Glutamatergic neuron (in vitro differentiated cells): ENCODE measurements around the gene GPR108. TPM values are rescaled to one million over a fixed set of nuclear protein-coding genes. Genes with fewer than 3 reads are reported as not detected.
A peak's percentile ranks its signal among the peaks of the same experiment; 100 is the strongest.
"Not testable (repeated sequence)": the region's sequence is repeated elsewhere in the genome, so short reads cannot be mapped to it uniquely, and the experiment has no call there.

Experiments used
- DNase-seq: peaks from one replicate; pipeline ENCODE4 v3.0.0; 2022
- H3K27ac Mint-ChIP-seq: one replicate; pipeline ENCODE4 v1.8.0; 2020; ENCODE audit warnings: mild to moderate bottlenecking, mixed read lengths, inconsistent platforms; ENCODE audit not compliant: unreplicated experiment
- H3K27me3 Mint-ChIP-seq: one replicate; pipeline ENCODE4 v1.8.0; 2020; ENCODE audit warnings: mild to moderate bottlenecking, moderate library complexity, mixed read lengths, inconsistent platforms; ENCODE audit not compliant: unreplicated experiment
- H3K36me3 Mint-ChIP-seq: one replicate; pipeline ENCODE4 v1.8.0; 2020; ENCODE audit warnings: mild to moderate bottlenecking, mixed read lengths, inconsistent platforms; ENCODE audit not compliant: unreplicated experiment
- H3K4me1 Mint-ChIP-seq: one replicate; pipeline ENCODE4 v1.8.0; 2020; ENCODE audit warnings: mild to moderate bottlenecking, low read depth, mixed read lengths, inconsistent platforms; ENCODE audit not compliant: unreplicated experiment
- H3K4me3 Mint-ChIP-seq: one replicate; pipeline ENCODE4 v1.8.0; 2020; ENCODE audit warnings: mild to moderate bottlenecking, mixed read lengths, inconsistent platforms; ENCODE audit not compliant: unreplicated experiment
- H3K9me3 Mint-ChIP-seq: one replicate; pipeline ENCODE4 v1.8.0; 2020; ENCODE audit warnings: mild to moderate bottlenecking, moderate library complexity, mixed read lengths, inconsistent platforms; ENCODE audit not compliant: unreplicated experiment
- CTCF ChIP-seq: fragments of 200-600 bp; sonication (generic); IDR thresholded peaks from one replicate; pipeline ENCODE4 v1.5.0; 2021; ENCODE audit not compliant: partially characterized antibody, unreplicated experiment
- total RNA-seq: library from RNA; stranded (reverse); fragmentation: NEBNext Ultra II Directional; extraction: Animal tissue kit (Norgen Biotek cat#: 25700); gene quantifications from one replicate; pipeline ENCODE4 v1.2.1, GENCODE V29; 2021; ENCODE audit not compliant: unreplicated experiment

Gene GPR108
- total RNA-seq, 1 donor from 2014 or later, result 44.2 TPM

GRCh38 chr19:6751189-6751588 lies 13.8 kb upstream of the GPR108 start:
- peaks cover 5% of the 10 kb centered on the region for H3K9me3 Mint-ChIP-seq
- no peak overlapping the region for H3K4me3 Mint-ChIP-seq
- no peak overlapping the region for H3K27ac Mint-ChIP-seq
- no peaks in the 10 kb centered on the region for H3K4me1 Mint-ChIP-seq
- H3K36me3 Mint-ChIP-seq, result no peaks in the 10 kb centered on the region
- no peak for TF ChIP-seq CTCF
- no peak for DNase-seq
- peaks cover 4% of the 10 kb centered on the region for H3K27me3 Mint-ChIP-seq

DNA sequence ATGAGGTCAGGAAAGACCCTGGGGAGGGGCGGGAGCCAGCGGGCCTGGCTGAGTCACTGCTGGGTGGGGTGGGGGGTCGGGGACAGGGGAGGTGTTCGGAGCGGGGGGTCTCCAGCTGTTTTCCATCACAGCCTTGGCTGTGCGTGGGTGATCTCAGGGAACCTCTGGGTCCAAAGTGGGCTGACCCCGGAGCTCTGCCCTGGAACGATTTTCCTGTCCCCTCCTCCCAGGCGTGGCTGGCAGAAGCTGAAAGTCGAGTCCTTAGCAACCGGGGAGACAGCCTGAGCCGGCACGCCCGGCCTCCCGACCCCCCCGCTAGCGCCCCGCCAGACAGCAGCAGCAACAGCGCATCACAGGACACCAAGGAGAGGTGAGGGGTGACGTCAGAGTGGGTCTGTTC lies 12.7 kb upstream of the GPR108 start:
- no peak for TF ChIP-seq CTCF
- Mint-ChIP-seq H3K27me3 (peaks cover 2% of the 10 kb centered on the region), H3K4me3 (no peak overlapping the region), H3K4me1 (peaks cover 5% of the 10 kb centered on the region), H3K27ac (no peak overlapping the region), H3K9me3 (peaks cover 6% of the 10 kb centered on the region), H3K36me3 (peaks cover 7% of the 10 kb centered on the region)
- no peak for DNase-seq

- H3K4me3 Mint-ChIP-seq, H3K36me3 Mint-ChIP-seq, DNase-seq, H3K9me3 Mint-ChIP-seq, H3K4me1 Mint-ChIP-seq, H3K27ac Mint-ChIP-seq, H3K27me3 Mint-ChIP-seq: not testable (repeated sequence)
Observed at GRCh38 chr19:6748543-6748942, 11.2 kb upstream of the GPR108 start.

- Mint-ChIP-seq H3K27me3 (peaks cover 2% of the 10 kb centered on the region), H3K4me1 (peaks cover 5% of the 10 kb centered on the region), H3K27ac (no peak overlapping the region), H3K9me3 (peaks cover 2% of the 10 kb centered on the region), H3K4me3 (peak overlapping the region; percentile 43), H3K36me3 (peaks cover 7% of the 10 kb centered on the region)
- TF ChIP-seq CTCF, result no peak
- no peak for DNase-seq
Observed at GRCh38 chr19:6745965-6746364, 8.6 kb upstream of the GPR108 start.

- no peak for TF ChIP-seq CTCF
- Mint-ChIP-seq H3K27me3 (peaks cover 2% of the 10 kb centered on the region), H3K4me3 (no peak overlapping the region), H3K9me3 (peaks cover 2% of the 10 kb centered on the region), H3K27ac (no peak overlapping the region), H3K4me1 (peaks cover 5% of the 10 kb centered on the region), H3K36me3 (peaks cover 7% of the 10 kb centered on the region)
- peak; percentile 54 for DNase-seq
Observed at GRCh38 chr19:6744381-6745301, 7.3 kb upstream of the GPR108 start.
